Keratinocyte (primary cell): ENCODE measurements around the gene SNX13.

ENCODE experiments used
- CTCF ChIP-seq, 3 experiments: IDR thresholded peaks in 1 of 3; conservative IDR thresholded peaks in 1 of 3; optimal IDR thresholded peaks in 1 of 3; 2 replicates in 2 of 3; 3 replicates in 1 of 3; pipeline versions ENCODE3 to v1.5.1; 2011; ENCODE audit warnings: low read length in 3 of 3, mild to moderate bottlenecking in 3 of 3, moderate library complexity in 2 of 3, control low read depth in 1 of 3, inconsistent platforms in 1 of 3; ENCODE audit not compliant: insufficient read depth in 2 of 3; ENCODE audit errors: extremely low read depth in 1 of 3
- EZH2 ChIP-seq: IDR thresholded peaks from one replicate; pipeline ENCODE4 v1.6.1; 2012; ENCODE audit warnings: inconsistent platforms, mild to moderate bottlenecking, low read length, moderate library complexity

DNA sequence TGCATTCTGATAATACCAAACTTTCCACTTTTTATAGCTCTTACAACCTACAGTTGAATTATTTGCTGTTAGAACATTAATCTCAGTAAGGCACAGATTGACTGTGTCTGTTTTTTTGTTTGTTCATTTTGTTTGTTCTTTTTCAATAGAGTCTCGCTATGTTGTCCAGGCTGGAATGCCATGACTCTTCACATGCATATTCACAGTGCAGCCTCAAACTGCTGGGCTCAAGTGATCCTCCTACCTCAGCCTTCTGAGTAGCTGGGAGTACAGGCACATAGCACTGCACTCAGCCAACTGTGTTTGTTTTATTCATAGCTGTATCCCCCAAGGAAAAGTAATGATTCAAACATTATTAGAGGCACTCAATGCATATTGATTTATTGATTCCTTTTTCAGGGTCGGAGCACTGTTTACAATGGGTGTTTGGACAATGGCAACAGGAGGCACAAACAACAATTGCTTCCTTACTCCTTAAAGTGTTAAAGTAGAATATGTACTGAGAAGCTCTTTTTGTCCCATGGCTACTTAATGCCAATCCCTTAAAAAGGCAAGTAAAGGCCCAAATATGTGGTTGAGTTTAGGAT is 61.1 kb downstream of the SNX13 start:
- no peak for TF ChIP-seq CTCF (optimal IDR thresholded peaks at IDR 0.05 in 1 of 3, IDR thresholded peaks at IDR 0.05 in 1 of 3, conservative IDR thresholded peaks at IDR 0.05 in 1 of 3; ENCODE audit: extremely low read depth in 1 of 3, insufficient read depth in 2 of 3, low read length in 3 of 3)
- no peak for TF ChIP-seq EZH2
